Body of pancreas (tissue), 4 donors: ENCODE results near the gene PPP1CA.

Experiments
- CTCF ChIP-seq, 7 experiments: fragments of 450-650 bp in 4 of 7; fragments of 200-600 bp in 3 of 7; sonication (generic) in 3 of 7; IDR thresholded peaks; one replicate each; pipeline ENCODE4 v1.5.1; 2016 to 2019; ENCODE audit warnings: antibody characterized with exemption in 7 of 7
- POLR2A ChIP-seq, 3 donors: fragments of 450-650 bp; IDR thresholded peaks; one replicate each; pipeline ENCODE4 v1.6.1; 2016; ENCODE audit warnings: antibody characterized with exemption in 3 of 3, mild to moderate bottlenecking in 2 of 3

- TF ChIP-seq CTCF (IDR thresholded peaks at IDR 0.05) (no peak), POLR2A (IDR thresholded peaks at IDR 0.05) (no peak)
Measured at GRCh38 chr11:67438158-67438902, 36.7 kb upstream of the PPP1CA start.
